ENCODE results near the gene CLIC3. TPM values are rescaled to one million over a fixed set of nuclear protein-coding genes. Genes with fewer than 3 reads are reported as not detected.

Gene CLIC3
- total and polyA plus RNA-seq, 10 donors: 2.9 to 10.7 (median 5.4) TPM

DNA sequence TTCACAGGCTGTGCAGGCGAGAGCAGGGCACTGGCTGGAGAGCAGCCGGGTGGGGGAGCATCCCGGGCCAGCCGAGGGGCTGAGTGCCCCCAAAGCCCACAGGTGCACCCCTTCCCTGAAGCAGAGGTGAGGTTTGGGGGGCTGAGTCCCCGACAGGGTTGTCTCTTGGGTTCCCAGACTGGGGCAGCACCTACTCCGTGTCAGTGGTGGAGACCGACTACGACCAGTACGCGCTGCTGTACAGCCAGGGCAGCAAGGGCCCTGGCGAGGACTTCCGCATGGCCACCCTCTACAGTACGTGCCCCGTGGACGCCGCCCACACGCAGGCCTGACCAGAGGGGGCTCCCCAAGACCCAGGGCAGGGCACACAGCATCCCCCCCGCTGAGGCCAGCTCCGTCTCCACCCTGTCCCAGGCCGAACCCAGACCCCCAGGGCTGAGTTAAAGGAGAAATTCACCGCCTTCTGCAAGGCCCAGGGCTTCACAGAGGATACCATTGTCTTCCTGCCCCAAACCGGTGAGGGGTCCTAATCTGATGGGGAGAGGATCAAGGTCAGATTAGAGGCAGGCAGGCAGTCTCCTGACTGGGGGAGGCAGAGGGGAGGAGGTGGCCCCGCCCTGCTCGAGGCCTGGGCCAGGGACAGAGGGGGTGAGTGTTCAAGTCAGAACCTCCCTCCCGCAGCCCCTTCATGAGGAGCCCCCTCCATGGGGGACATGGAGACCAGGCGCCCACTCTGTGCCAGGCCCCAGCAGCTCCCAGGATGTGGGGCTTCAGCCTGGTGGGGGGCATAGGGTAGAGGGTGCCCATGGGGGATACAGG lies 16.4 kb downstream of the CLIC3 start:
- TF ChIP-seq POLR2AphosphoS5 (IDR thresholded peaks at IDR 0.05): peak in 1 of 3 donors; percentile 33
- TF ChIP-seq, protein P1, sequence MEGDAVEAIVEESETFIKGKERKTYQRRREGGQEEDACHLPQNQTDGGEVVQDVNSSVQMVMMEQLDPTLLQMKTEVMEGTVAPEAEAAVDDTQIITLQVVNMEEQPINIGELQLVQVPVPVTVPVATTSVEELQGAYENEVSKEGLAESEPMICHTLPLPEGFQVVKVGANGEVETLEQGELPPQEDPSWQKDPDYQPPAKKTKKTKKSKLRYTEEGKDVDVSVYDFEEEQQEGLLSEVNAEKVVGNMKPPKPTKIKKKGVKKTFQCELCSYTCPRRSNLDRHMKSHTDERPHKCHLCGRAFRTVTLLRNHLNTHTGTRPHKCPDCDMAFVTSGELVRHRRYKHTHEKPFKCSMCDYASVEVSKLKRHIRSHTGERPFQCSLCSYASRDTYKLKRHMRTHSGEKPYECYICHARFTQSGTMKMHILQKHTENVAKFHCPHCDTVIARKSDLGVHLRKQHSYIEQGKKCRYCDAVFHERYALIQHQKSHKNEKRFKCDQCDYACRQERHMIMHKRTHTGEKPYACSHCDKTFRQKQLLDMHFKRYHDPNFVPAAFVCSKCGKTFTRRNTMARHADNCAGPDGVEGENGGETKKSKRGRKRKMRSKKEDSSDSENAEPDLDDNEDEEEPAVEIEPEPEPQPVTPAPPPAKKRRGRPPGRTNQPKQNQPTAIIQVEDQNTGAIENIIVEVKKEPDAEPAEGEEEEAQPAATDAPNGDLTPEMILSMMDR (IDR thresholded peaks at IDR 0.05 in 8 of 11, conservative IDR thresholded peaks at IDR 0.05 in 3 of 11): no peak
- peak overlapping the region in 4 of 8 donors; percentile 8 to 84 (median 39) for H3K27ac ChIP-seq
- 79 to 89% (median 85%) methylated on average over 8 to 26 of the region's 26 CpGs for WGBS, 5 donors

DNA sequence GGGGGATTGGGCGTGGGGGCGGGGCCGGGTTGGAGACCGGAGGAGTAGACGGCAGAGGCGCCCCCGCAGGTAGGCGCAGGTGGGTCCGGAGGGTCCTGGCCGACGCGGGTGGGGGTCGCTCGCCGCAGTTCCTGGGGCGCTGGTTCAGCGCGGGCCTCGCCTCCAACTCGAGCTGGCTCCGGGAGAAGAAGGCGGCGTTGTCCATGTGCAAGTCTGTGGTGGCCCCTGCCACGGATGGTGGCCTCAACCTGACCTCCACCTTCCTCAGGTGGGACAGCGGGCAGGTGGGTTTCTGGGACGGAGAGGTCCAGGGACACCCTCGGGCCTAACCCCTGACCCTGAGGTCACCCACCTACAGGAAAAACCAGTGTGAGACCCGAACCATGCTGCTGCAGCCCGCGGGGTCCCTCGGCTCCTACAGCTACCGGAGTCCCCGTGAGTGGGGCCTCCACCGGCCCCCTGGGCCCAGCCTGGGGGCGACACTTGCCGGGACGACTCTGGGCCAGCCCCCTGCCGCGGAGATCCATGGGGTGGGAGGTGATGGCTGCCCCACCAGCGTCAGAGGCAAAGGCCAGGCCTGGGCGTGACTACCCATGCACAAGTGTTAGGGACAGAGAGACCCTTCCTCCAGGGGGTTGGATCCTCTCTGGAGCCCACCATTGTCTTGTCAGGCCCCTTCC lies 17.4 kb downstream of the CLIC3 start:
- 54 to 64% (median 58%) methylated on average over 18 to 41 of the region's 41 CpGs for WGBS, 5 donors
- Histone ChIP-seq H3K36me3 (no peaks in the 10 kb centered on the region), H3K27ac (peak overlapping the region in 3 of 8 donors; percentile 30 to 84 (median 48)), H3K27me3 (replicated peaks in 1 of 7) (peaks cover 0 to 73% (median 13%) of the 10 kb centered on the region in 7 donors), H3K9me3 (no peaks in the 10 kb centered on the region), H3K4me1 (peaks cover 17 to 84% (median 63%) of the 10 kb centered on the region in 6 donors), H3K4me3 (peak overlapping the region in 1 of 8 donors; percentile 7)
- TF ChIP-seq, protein P1 (IDR thresholded peaks at IDR 0.05 in 8 of 11, conservative IDR thresholded peaks at IDR 0.05 in 3 of 11): no peak
- no peak for TF ChIP-seq POLR2AphosphoS5 (IDR thresholded peaks at IDR 0.05)
- TF ChIP-seq POLR2A (IDR thresholded peaks at IDR 0.05): no peak
- intact Hi-C loops (cut with DNase I; ENCODE audit: low total_unique reads): no loop called here
- no peak for DNase-seq

More for the DNA sequence above, 16.4 kb downstream of the CLIC3 start:
- Histone ChIP-seq H3K36me3 (no peaks in the 10 kb centered on the region), H3K27me3 (replicated peaks in 1 of 7) (peaks cover 1 to 82% (median 23%) of the 10 kb centered on the region in 7 donors), H3K9me3 (no peaks in the 10 kb centered on the region), H3K4me1 (peaks cover 16 to 79% (median 60%) of the 10 kb centered on the region in 6 donors), H3K4me3 (no peak overlapping the region)
- no peak for DNase-seq
- intact Hi-C loops (cut with DNase I; ENCODE audit: low total_unique reads): no loop called here

DNA sequence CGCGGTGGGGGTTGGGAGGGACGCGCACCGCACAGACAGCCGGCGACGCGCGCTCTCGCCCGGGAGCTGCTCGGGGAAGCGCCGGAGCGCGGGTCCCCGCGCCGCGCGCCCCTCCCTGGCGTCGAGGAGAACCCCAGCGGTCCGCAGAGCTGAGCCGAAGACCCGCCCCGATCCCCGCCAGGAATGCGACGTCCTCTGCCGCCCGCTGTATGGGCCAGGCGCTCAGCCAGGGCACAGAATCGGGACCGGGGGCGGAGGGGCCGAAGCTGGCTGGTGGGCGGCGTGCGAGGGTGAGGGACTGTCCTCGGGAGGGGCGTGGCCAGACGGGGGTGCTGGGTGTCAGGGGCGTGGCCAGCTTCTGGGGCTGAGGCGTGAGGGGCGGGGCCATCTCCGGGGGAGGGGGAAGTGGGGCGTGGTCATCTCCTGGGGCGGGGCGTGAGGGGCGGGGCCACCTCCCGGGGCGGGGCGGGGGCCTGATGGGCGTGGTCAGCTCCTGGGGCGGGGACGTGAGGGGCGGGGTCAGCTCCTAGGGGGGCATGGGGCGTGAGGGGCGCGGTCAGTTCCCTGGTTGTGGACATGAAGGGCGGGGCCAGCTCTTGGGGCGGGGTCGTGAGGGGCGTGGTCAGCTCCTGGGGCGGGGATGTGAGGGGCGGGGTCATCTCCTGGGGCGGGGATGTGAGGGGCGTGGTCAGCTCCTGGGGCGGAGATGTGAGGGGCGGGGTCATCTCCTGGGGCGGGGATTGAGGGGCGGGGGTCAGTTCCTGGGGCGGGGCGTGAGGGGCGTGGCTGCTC lies 18.1 kb downstream of the CLIC3 start:
- DNase-seq: peak; percentile 87
- peaks cover 0 to 67% (median 9%) of the 10 kb centered on the region in 7 donors for H3K27me3 ChIP-seq (replicated peaks in 1 of 7)
- H3K27ac ChIP-seq: peak overlapping the region; percentile 60 to 84 (median 76)
- WGBS, 5 donors: 0 to 15% (median 4%) methylated on average over 15 to 78 of the region's 78 CpGs
- no peaks in the 10 kb centered on the region for H3K9me3 ChIP-seq
- peak overlapping the region; percentile 29 to 69 (median 40) for H3K4me3 ChIP-seq
- intact Hi-C loops (cut with DNase I; ENCODE audit: low total_unique reads): no loop called here
- peak in 2 of 3 donors; percentile 68 to 78 for TF ChIP-seq POLR2AphosphoS5 (IDR thresholded peaks at IDR 0.05)
- TF ChIP-seq, protein P1 (IDR thresholded peaks at IDR 0.05 in 8 of 11, conservative IDR thresholded peaks at IDR 0.05 in 3 of 11): no peak
- no peak for TF ChIP-seq POLR2A (IDR thresholded peaks at IDR 0.05)
- peaks cover 18 to 91% (median 68%) of the 10 kb centered on the region in 6 donors for H3K4me1 ChIP-seq
- no peaks in the 10 kb centered on the region for H3K36me3 ChIP-seq

All from spleen (tissue), 11 donors.